Measurements from ENCODE around the gene THUMPD3.

THUMPD3 gene

DNA sequence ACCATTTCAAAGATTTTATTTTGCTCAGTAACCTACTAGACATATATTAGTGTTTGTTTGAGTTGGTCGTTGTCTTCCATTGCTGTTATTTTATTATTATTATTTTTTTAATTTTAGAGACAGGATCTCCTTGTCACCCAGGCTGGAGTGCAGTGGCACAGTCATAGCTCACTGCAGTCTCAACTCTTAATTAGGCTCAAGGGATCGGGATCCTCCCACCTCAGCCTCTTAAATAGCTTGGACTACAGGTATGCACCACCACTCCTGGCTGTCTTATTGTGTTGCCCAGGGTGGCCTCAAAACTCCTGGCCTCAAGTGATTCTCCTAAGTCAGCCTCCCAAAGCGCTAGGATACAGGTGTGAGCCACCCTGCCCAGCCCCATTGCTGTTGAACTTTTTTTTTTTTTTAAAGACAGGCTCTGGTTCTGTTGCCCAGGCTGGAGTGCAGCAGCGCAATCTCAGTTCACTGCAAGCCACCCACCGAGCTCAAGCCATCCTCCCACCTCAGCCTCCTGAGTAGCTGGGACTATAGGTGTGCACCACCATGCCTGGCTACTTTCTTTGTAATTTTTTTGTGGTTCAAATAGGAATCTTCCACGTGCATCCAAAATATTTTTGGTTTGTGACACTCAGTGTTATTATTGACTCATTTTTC, 52.8 kb downstream of the THUMPD3 start:
- H3K27me3 ChIP-seq (ENCODE audit: control insufficient read depth, insufficient read depth, low read length): no peaks in the 10 kb centered on the region
- no CpG with 5 or more reads among the region's 6 CpGs for WGBS (ENCODE audit: insufficient coverage, insufficient read length)
- no peak overlapping the region for H3K4me3 ChIP-seq (ENCODE audit: low read length)
- no peak for DNase-seq (ENCODE audit: low read depth, low spot score)
- H3K36me3 ChIP-seq (ENCODE audit: control insufficient read depth, insufficient read depth, low read length): no peaks in the 10 kb centered on the region
- H3K4me1 ChIP-seq (ENCODE audit: control insufficient read depth, insufficient read depth, low read length): no peaks in the 10 kb centered on the region
- no peak overlapping the region for H3K27ac ChIP-seq (ENCODE audit: low read length)
- H3K9me3 ChIP-seq (ENCODE audit: control insufficient read depth, insufficient read depth, low read length): no peaks in the 10 kb centered on the region

DNA sequence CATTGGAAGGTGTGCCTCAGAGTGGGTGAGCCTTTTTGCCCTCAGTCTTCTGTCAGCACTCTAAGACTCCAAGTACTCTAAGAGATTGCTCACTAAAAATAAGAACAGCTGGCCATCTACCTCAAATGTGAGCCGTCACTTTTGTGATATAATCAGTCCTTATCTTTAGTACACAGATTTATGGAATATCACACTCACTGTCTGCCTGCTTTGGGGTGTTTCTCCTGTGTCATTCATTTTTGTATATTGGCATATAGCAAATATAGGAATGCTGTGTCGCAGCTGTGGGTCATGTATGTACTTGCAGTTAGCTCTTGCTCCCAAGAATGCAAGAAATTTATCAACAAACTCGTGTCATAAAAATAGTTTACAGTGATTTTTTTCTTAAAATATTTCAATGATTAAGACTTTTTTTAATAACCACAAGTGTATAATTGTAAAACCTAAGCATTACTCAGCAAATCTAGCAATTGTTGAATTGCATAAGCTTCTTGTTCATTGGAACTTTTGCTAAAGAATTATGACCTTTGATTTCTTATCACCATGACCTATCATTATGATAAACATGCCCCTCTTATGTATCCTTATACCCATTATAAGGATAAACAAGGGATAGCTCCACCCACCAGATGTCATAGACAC, 53.4 kb downstream of the THUMPD3 start:
- H3K9me3 ChIP-seq (ENCODE audit: control insufficient read depth, insufficient read depth, low read length): no peaks in the 10 kb centered on the region
- DNase-seq (ENCODE audit: low read depth, low spot score): no peak
- no CpG with 5 or more reads among the region's 3 CpGs for WGBS (ENCODE audit: insufficient coverage, insufficient read length)
- H3K4me3 ChIP-seq (ENCODE audit: low read length): no peak overlapping the region
- H3K4me1 ChIP-seq (ENCODE audit: control insufficient read depth, insufficient read depth, low read length): no peaks in the 10 kb centered on the region
- no peak overlapping the region for H3K27ac ChIP-seq (ENCODE audit: low read length)
- no peaks in the 10 kb centered on the region for H3K27me3 ChIP-seq (ENCODE audit: control insufficient read depth, insufficient read depth, low read length)
- H3K36me3 ChIP-seq (ENCODE audit: control insufficient read depth, insufficient read depth, low read length): no peaks in the 10 kb centered on the region

DNA sequence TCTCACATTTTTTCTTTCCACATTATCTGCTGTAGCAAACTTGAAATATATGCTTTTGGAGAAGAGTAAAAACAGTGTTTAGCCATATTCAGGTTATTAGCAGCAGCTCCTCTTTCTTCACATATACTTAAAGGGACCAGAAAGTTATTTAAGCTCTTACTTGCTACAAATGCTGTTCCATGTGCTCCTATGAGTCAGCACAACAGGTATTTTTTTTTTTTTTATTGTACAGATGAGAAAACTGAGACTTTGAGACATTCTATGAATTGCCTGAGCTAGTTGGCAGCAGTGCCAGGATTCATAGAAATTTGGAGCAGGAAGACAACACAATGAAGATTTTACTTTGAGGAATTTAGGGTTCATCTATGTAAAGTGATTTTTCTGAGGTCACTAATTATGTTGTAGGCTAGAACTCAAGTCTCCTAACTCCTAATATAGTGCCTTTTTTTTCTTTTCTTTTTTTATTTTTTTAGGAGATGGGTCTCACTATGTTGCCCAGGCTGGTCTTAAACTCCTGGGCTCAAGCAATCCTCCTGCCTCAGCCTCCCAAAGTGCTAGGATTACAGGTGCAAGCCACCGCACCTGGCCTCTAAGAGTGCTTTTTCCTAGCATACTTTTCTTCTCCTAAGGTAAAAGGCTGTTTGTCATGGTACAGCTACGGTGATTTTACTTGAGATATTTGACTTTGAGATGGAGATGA, 58.1 kb downstream of the THUMPD3 start:
- DNase-seq (ENCODE audit: low read depth, low spot score): no peak
- Histone ChIP-seq H3K27ac (ENCODE audit: low read length) (no peak overlapping the region), H3K9me3 (ENCODE audit: control insufficient read depth, insufficient read depth, low read length) (no peaks in the 10 kb centered on the region), H3K36me3 (ENCODE audit: control insufficient read depth, insufficient read depth, low read length) (no peaks in the 10 kb centered on the region), H3K4me1 (ENCODE audit: control insufficient read depth, insufficient read depth, low read length) (no peaks in the 10 kb centered on the region), H3K4me3 (ENCODE audit: low read length) (no peak overlapping the region), H3K27me3 (ENCODE audit: control insufficient read depth, insufficient read depth, low read length) (no peaks in the 10 kb centered on the region)
- WGBS (ENCODE audit: insufficient coverage, insufficient read length): no CpG with 5 or more reads among the region's 2 CpGs

DNA sequence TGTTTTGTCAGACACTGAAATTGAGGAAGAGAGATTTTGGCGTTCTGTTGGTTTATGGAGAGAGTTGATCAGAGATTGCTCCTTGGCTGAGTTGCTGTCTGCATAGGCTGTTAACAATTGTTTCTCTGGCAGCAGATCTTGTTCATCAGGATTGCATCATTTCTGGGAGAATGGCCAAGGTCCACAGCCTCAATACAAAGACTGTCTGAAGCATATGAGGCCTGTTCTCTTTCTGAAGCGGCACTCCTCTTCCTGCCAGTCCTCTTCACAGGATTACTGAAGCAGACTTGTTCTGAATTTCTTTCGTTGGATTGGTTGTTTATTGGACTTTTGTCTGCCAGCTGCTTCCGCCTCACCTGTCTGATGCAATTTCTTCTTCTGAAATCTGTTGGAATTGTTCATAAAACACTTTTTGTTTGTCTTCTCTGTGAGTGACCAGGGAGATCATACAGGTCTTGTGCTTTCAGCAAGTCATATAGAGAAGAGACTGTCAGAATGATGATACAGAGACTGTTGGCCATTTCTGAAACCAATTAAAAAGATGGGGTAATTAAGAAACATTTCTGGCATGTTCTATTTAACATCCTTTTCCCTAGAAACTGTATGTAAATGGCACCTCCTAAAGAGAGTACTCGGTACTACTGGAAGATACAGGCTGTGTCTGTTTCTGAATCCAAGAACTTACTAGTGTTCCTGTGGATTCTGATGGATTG, 60.0 kb downstream of the THUMPD3 start:
- Histone ChIP-seq H3K4me1 (ENCODE audit: control insufficient read depth, insufficient read depth, low read length) (no peaks in the 10 kb centered on the region), H3K27me3 (ENCODE audit: control insufficient read depth, insufficient read depth, low read length) (no peaks in the 10 kb centered on the region), H3K4me3 (ENCODE audit: low read length) (no peak overlapping the region), H3K27ac (ENCODE audit: low read length) (no peak overlapping the region), H3K36me3 (ENCODE audit: control insufficient read depth, insufficient read depth, low read length) (peaks cover 7% of the 10 kb centered on the region), H3K9me3 (ENCODE audit: control insufficient read depth, insufficient read depth, low read length) (no peaks in the 10 kb centered on the region)
- DNase-seq (ENCODE audit: low read depth, low spot score): no peak
- no CpG with 5 or more reads among the region's 5 CpGs for WGBS (ENCODE audit: insufficient coverage, insufficient read length)

DNA sequence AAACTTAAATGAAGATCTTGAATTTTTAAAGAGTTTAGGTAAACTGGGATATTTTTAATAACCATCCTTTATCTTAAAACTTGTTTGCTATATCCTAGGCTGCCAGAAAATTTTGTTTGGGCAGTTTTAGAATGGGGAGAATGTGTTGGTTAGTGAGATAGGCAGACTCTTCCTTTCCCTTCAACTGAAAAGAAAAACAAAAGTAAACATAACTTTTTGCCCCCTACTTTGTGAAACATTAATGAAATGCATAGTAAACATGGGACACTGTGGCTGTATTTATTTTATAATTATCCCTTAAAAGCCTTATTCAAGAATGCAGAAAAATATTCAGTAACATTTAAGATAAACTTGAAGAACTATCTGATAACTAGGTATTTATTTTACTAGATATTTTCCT, 65.6 kb downstream of the THUMPD3 start:
- no peaks in the 10 kb centered on the region for H3K9me3 ChIP-seq (ENCODE audit: control insufficient read depth, insufficient read depth, low read length)

DNA sequence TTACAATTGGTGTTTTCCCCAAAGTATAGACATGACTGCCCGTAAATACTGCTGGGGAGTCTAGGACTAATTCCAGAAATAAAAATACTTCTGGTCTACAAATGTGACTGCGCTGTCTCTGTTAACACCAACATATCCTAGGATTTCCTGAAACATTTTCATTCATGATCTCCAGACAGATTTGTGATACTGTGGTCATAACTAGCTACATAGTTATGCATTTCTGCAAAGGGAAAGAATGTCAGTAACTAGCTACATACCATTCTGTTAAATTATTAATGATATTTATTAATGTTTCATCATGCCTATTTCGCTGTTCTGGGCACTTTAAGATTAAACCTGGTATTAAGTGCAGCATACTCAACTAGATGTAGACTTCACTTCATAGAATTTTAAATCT, 67.9 kb downstream of the THUMPD3 start:
- no peak overlapping the region for H3K4me3 ChIP-seq (ENCODE audit: low read length)
- no peaks in the 10 kb centered on the region for H3K4me1 ChIP-seq (ENCODE audit: control insufficient read depth, insufficient read depth, low read length)
- no peaks in the 10 kb centered on the region for H3K27me3 ChIP-seq (ENCODE audit: control insufficient read depth, insufficient read depth, low read length)
- DNase-seq (ENCODE audit: low read depth, low spot score): no peak
- peaks cover 35% of the 10 kb centered on the region for H3K36me3 ChIP-seq (ENCODE audit: control insufficient read depth, insufficient read depth, low read length)
- no peaks in the 10 kb centered on the region for H3K9me3 ChIP-seq (ENCODE audit: control insufficient read depth, insufficient read depth, low read length)
- H3K27ac ChIP-seq (ENCODE audit: low read length): no peak overlapping the region
- no CpG with 5 or more reads among the region's 3 CpGs for WGBS (ENCODE audit: insufficient coverage, insufficient read length)

More for the DNA sequence above, 65.6 kb downstream of the THUMPD3 start:
- H3K4me1 ChIP-seq (ENCODE audit: control insufficient read depth, insufficient read depth, low read length): no peaks in the 10 kb centered on the region
- H3K4me3 ChIP-seq (ENCODE audit: low read length): no peak overlapping the region
- no peaks in the 10 kb centered on the region for H3K27me3 ChIP-seq (ENCODE audit: control insufficient read depth, insufficient read depth, low read length)
- peaks cover 17% of the 10 kb centered on the region for H3K36me3 ChIP-seq (ENCODE audit: control insufficient read depth, insufficient read depth, low read length)
- DNase-seq (ENCODE audit: low read depth, low spot score): no peak
- H3K27ac ChIP-seq (ENCODE audit: low read length): no peak overlapping the region

DNA sequence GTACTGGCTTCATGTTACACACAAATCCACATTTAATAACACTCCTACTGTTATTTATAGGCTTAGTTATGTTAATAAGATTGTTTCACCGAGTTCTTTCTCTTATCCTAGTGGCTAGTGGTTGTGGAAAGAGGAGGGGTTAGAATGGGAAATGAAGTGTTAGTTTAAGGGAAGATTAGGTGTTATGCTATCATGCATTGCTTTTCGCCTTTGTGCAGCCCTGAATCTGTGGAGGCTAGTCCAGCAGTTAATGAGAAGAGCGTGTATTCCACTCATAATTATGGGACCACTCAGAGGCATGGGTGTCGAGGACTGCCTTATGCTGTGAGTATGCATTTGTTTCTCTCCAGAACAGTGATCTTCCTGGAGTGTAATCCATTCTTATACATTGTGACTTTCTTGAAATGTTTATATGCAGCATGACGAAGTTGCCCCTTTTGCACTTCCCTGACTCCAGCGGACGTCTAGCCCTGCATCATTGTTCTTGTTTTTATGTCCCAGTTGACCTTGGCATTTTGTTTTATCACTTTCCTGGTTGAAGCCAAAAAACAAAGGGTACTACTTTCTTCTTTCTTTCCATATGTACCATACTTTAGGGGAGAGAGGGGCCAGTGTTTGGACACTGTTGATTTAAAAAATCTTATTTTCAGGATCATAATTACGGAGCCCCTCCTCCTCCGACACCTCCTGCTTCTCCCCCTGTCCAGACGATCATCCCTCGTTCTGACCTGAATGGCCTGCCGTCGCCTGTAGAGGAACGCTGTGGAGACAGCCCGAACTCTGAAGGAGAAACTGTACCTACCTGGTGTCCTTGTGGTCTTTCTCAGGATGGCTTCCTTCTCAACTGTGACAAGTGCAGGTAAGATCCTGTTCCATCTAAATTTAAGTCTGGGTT, 71.0 kb downstream of the THUMPD3 start:
- Histone ChIP-seq H3K4me3 (ENCODE audit: low read length) (no peak overlapping the region), H3K9me3 (ENCODE audit: control insufficient read depth, insufficient read depth, low read length) (no peaks in the 10 kb centered on the region), H3K27me3 (ENCODE audit: control insufficient read depth, insufficient read depth, low read length) (no peaks in the 10 kb centered on the region), H3K36me3 (ENCODE audit: control insufficient read depth, insufficient read depth, low read length) (peaks cover 37% of the 10 kb centered on the region; the same call in 1 of the 2 replicates), H3K4me1 (ENCODE audit: control insufficient read depth, insufficient read depth, low read length) (no peaks in the 10 kb centered on the region), H3K27ac (ENCODE audit: low read length) (no peak overlapping the region)
- no peak for DNase-seq (ENCODE audit: low read depth, low spot score)
- WGBS (ENCODE audit: insufficient coverage, insufficient read length): no CpG with 5 or more reads among the region's 15 CpGs

DNA sequence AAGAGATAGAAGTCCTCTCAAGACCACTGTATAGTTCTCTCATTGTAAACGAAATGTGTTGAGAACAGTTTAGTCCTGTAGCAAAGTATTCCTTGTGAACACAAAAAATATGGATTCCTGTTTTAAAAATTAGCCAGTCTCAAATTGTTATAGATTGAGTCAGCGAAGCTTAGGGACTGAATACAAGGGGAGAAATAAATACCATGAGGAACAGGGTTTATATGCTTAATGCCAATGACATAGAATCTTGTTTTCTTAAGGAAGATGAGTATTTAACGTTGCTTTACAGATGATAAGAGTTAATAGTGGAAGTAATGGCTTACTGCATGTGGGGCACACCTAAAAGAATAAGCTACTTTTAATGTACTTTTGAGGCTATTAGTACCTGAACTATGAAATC, 72.5 kb downstream of the THUMPD3 start:
- WGBS (ENCODE audit: insufficient coverage, insufficient read length): 100% methylated on average over 1 of the region's 3 CpGs
- H3K36me3 ChIP-seq (ENCODE audit: control insufficient read depth, insufficient read depth, low read length): peaks cover 37% of the 10 kb centered on the region; the same call in 1 of the 2 replicates
- H3K4me1 ChIP-seq (ENCODE audit: control insufficient read depth, insufficient read depth, low read length): no peaks in the 10 kb centered on the region
- no peak for DNase-seq (ENCODE audit: low read depth, low spot score)
- no peak overlapping the region for H3K4me3 ChIP-seq (ENCODE audit: low read length)
- H3K9me3 ChIP-seq (ENCODE audit: control insufficient read depth, insufficient read depth, low read length): no peaks in the 10 kb centered on the region
- no peak overlapping the region for H3K27ac ChIP-seq (ENCODE audit: low read length)
- no peaks in the 10 kb centered on the region for H3K27me3 ChIP-seq (ENCODE audit: control insufficient read depth, insufficient read depth, low read length)
